Spleen (tissue), 11 donors: ENCODE results near the gene ROMO1. TPM values are rescaled to one million over a fixed set of nuclear protein-coding genes. Genes with fewer than 3 reads are reported as not detected.

Experiments used
- DNase-seq: peaks from one replicate; pipeline ENCODE4 v3.0.0-alpha.2; 2020
- H3K27ac ChIP-seq, 8 donors: fragments of 200-600 bp; sonication (generic) in 7 of 8; 1 replicate in 4 of 8; 2 replicates in 4 of 8; pipeline versions ENCODE4 v1.5.0 to v1.8.0; 2016 to 2021; ENCODE audit warnings: inconsistent platforms in 4 of 8, mild to moderate bottlenecking in 4 of 8, moderate library complexity in 1 of 8
- H3K27me3 ChIP-seq, 7 donors: fragments of 200-600 bp; sonication (generic) in 6 of 7; replicated peaks in 1 of 7; 1 replicate in 4 of 7; 2 replicates in 3 of 7; pipeline versions ENCODE4 v1.5.0 to v1.8.0; 2016 to 2021; ENCODE audit warnings: inconsistent platforms in 3 of 7, mild to moderate bottlenecking in 1 of 7
- H3K36me3 ChIP-seq, 6 donors: fragments of 200-600 bp; sonication (generic) in 5 of 6; 1 replicate in 4 of 6; 2 replicates in 2 of 6; pipeline versions ENCODE4 v1.5.0 to v1.8.0; 2016 to 2021; ENCODE audit warnings: inconsistent platforms in 2 of 6
- H3K4me1 ChIP-seq, 6 donors: fragments of 200-600 bp; sonication (generic) in 5 of 6; 1 replicate in 3 of 6; 2 replicates in 3 of 6; pipeline versions ENCODE4 v1.5.0 to v1.8.0; 2016 to 2021; ENCODE audit warnings: inconsistent platforms in 3 of 6
- H3K4me3 ChIP-seq, 8 donors: fragments of 200-600 bp; sonication (generic) in 7 of 8; 1 replicate in 4 of 8; 2 replicates in 4 of 8; pipeline versions ENCODE4 v1.5.0 to v1.8.0; 2016 to 2021; ENCODE audit warnings: inconsistent platforms in 4 of 8, mild to moderate bottlenecking in 4 of 8, moderate library complexity in 2 of 8
- H3K9me3 ChIP-seq, 8 donors: fragments of 200-600 bp; sonication (generic) in 7 of 8; 1 replicate in 4 of 8; 2 replicates in 4 of 8; pipeline versions ENCODE4 v1.5.0 to v1.8.0; 2016 to 2021; ENCODE audit warnings: inconsistent platforms in 4 of 8
- POLR2A ChIP-seq, 3 donors: fragments of 450-650 bp; IDR thresholded peaks; one replicate each; pipeline ENCODE4 v1.5.1; 2017; ENCODE audit warnings: antibody characterized with exemption in 3 of 3, mild to moderate bottlenecking in 1 of 3
- POLR2AphosphoS5 ChIP-seq, 3 donors: sonication (generic); formaldehyde crosslinking; IDR thresholded peaks; one replicate each; pipeline ENCODE4 v1.5.1; 2017; ENCODE audit warnings: antibody characterized with exemption in 3 of 3
- WGBS, 5 donors: extraction: QIAGEN DNeasy Blood & Tissue Kit in 3 of 5; methylation state at CpG; one replicate each; pipeline versions ENCODE4 v1.1.5 to v1.1.7; 2013 to 2018; 5-methylcytosine and 5-hydroxymethylcytosine counted together
- intact Hi-C: fragments of 100-400 bp; cut with DNase I; formaldehyde crosslinking; loops from one replicate; pipeline ENCODE4 v1.15.0; 2023; ENCODE audit warnings: low total_unique reads
- polyA plus RNA-seq, 3 donors: library from polyadenylated mRNA; stranded (reverse); fragments of 200-250 nt; gene quantifications; one replicate each; pipeline ENCODE4 v1.2.1, GENCODE V29; 2013
- total RNA-seq, 7 donors: library from RNA; depleted of rRNA in 3 of 7; stranded (reverse); fragments of >200 nt in 3 of 7; fragmentation: NEBNext Ultra II Directional in 4 of 7; extraction: Animal tissue kit (Norgen Biotek cat#: 25700) in 4 of 7; gene quantifications; one replicate each; pipeline versions ENCODE4 v1.1.0 to v1.2.1, GENCODE V29; 2016 to 2021
- TF ChIP-seq, protein P1 (sequence below), 11 experiments: fragments of 200-600 bp in 7 of 11; fragments of 450-650 bp in 4 of 11; sonication (generic) in 4 of 11; IDR thresholded peaks in 8 of 11; conservative IDR thresholded peaks in 3 of 11; 1 replicate in 7 of 11; 2 replicates in 4 of 11; pipeline versions ENCODE4 v1.4.0 to v1.8.0; 2016 to 2021; ENCODE audit warnings: antibody characterized with exemption in 11 of 11, inconsistent platforms in 4 of 11, mild to moderate bottlenecking in 1 of 11
- donor health status: healthy with polysubstance abuse.
- donor health status: DM: no; HTN: no; CAD: no; lungs with moderate emphysema.
- donor health status: DM: no; HTN: no; CAD: no.
- donor health status: Bipolar disorder and iron deficiency.
- donor health status: healthy.
- donor health status: DM: no; HTN: no; CAD: no.
- donor health status: DM: yes; HTN: yes; CAD: no.

The ROMO1 gene
- total and polyA plus RNA-seq, 10 donors, result 66.2 to 372 (median 118) TPM

DNA sequence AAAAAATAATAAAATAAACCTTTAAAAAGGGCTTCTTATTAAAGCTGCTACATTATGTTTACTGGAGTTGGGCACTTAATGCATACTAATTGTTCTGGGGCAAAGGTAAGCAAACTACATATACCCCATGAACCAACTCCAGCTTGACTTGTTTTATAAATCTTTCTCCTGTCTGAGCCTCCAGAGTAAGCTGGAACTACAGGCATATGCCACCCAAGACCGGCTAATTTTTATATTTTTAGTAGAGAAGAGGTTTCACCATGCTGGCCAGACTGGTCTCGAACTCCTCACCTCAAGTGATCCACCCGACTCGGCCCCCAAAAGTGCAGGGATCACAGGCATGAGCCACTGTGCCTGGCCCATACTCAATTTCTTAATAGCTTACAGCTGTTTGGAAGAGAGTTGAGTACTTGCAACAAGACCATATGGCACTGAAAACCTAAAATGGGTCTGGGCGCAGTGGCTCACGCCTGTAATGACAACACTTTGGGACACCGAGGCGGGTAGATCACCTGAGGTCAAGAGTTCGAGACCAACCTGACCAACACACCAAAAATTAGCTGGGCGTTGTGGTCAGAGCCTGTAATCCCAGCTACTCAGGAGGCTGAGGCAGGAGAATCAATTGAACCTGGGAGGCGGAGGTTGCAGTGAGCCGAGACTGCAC lies 19.9 kb downstream of the ROMO1 start:
- Histone ChIP-seq H3K27ac (no peak overlapping the region), H3K4me3 (no peak overlapping the region), H3K27me3 (no peaks in the 10 kb centered on the region), H3K36me3 (peaks cover 8 to 100% (median 100%) of the 10 kb centered on the region in 6 donors), H3K4me1 (peaks cover 3 to 99% (median 31%) of the 10 kb centered on the region in 6 donors), H3K9me3 (no peaks in the 10 kb centered on the region)
- WGBS, 5 donors, result 85 to 95% (median 93%) methylated on average over 12 of the region's 12 CpGs
- DNase-seq, result no peak
- TF ChIP-seq POLR2AphosphoS5 (IDR thresholded peaks at IDR 0.05) (peak; percentile 23 to 34 (median 25)), POLR2A (IDR thresholded peaks at IDR 0.05) (no peak)
- TF ChIP-seq, protein P1, sequence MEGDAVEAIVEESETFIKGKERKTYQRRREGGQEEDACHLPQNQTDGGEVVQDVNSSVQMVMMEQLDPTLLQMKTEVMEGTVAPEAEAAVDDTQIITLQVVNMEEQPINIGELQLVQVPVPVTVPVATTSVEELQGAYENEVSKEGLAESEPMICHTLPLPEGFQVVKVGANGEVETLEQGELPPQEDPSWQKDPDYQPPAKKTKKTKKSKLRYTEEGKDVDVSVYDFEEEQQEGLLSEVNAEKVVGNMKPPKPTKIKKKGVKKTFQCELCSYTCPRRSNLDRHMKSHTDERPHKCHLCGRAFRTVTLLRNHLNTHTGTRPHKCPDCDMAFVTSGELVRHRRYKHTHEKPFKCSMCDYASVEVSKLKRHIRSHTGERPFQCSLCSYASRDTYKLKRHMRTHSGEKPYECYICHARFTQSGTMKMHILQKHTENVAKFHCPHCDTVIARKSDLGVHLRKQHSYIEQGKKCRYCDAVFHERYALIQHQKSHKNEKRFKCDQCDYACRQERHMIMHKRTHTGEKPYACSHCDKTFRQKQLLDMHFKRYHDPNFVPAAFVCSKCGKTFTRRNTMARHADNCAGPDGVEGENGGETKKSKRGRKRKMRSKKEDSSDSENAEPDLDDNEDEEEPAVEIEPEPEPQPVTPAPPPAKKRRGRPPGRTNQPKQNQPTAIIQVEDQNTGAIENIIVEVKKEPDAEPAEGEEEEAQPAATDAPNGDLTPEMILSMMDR (IDR thresholded peaks at IDR 0.05 in 8 of 11, conservative IDR thresholded peaks at IDR 0.05 in 3 of 11), result no peak
- intact Hi-C loops, result no loop called here

DNA sequence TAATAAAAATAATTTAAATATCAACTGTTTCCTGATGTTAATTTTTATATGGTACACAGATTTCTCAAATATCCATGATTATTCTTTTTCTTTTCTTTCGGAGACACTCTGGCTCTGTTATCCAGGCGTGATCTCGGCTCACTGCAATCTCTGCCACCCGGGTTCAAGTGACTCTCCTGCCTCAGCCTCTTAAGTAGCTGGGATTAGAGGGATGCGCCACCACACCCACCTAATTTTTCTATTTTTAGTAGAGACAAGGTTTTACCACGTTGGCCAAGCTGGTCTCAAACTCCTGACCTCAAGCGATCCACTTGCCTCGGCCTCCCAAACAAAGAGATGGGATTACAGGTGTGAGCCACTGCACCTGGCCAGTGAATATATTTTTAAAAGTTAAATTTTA lies 20.5 kb downstream of the ROMO1 start:
- H3K4me1 ChIP-seq, result peaks cover 3 to 93% (median 29%) of the 10 kb centered on the region in 6 donors
- 70 to 87% (median 72%) methylated on average over 8 of the region's 8 CpGs for WGBS, 5 donors
- H3K4me3 ChIP-seq, result no peak overlapping the region
- DNase-seq, result no peak
- intact Hi-C loops, result no loop called here
- no peak overlapping the region for H3K27ac ChIP-seq
- no peaks in the 10 kb centered on the region for H3K27me3 ChIP-seq
- no peaks in the 10 kb centered on the region for H3K9me3 ChIP-seq
- no peak for TF ChIP-seq POLR2A (IDR thresholded peaks at IDR 0.05)
- TF ChIP-seq, protein P1 (IDR thresholded peaks at IDR 0.05 in 8 of 11, conservative IDR thresholded peaks at IDR 0.05 in 3 of 11), result no peak
- no peak for TF ChIP-seq POLR2AphosphoS5 (IDR thresholded peaks at IDR 0.05)
- peaks cover 8 to 100% (median 100%) of the 10 kb centered on the region in 6 donors for H3K36me3 ChIP-seq

DNA sequence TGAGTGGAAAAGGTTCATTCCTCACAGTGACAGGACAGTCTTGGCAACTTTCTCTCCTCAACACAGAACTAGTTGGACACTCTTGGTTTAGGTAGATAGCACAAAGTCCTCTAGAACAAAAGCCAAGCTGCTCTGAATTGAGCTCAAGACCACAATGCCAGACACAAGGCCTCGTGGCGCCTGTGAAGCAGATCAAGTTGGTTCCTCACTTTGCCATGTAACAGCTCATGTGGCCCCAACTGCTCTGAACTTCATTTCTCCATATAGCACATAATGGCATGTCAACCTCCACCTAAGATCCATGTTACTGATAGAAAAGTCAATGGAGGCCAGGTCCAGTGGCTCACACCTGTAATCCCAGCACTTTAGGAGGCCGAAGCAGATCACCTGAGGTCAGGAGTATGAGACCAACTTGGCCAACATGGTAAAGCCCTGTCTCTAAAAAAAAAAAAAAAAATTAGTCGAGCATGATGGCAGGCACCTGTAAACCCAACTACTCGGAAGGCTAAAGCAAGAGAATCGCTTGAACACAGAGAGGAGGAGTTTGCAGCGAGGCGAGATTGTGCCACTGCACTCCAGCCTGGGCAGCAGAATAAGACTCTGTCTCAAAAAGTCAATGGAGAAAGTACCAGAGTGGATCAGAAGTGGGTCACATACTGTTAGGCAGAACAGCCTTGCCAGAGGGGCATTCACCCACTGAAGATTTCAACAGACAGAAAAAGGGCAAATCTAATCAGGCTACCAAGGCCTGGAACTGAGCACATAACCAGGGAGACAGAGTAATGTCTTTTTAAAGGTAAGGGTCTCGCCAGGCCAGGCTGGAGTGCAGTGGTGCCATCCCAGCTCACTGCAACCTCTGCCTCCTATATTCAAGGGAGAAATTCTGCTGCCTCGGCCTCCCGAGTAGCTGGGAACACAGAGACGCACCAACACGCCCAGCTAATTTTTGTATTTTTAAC lies 21.2 kb downstream of the ROMO1 start:
- TF ChIP-seq POLR2AphosphoS5 (IDR thresholded peaks at IDR 0.05), result peak in 1 of 3 donors; percentile 33
- TF ChIP-seq, protein P1 (IDR thresholded peaks at IDR 0.05 in 8 of 11, conservative IDR thresholded peaks at IDR 0.05 in 3 of 11), result no peak
- no peak for DNase-seq
- H3K4me3 ChIP-seq, result no peak overlapping the region
- H3K36me3 ChIP-seq, result peaks cover 8 to 100% (median 100%) of the 10 kb centered on the region in 6 donors
- WGBS, 5 donors, result 90 to 98% (median 94%) methylated on average over 13 of the region's 13 CpGs
- H3K9me3 ChIP-seq, result no peaks in the 10 kb centered on the region
- intact Hi-C loops, result no loop called here
- no peaks in the 10 kb centered on the region for H3K27me3 ChIP-seq
- H3K27ac ChIP-seq, result no peak overlapping the region
- peaks cover 3 to 93% (median 26%) of the 10 kb centered on the region in 6 donors for H3K4me1 ChIP-seq

- no peaks in the 10 kb centered on the region for H3K27me3 ChIP-seq
- WGBS, 5 donors, result 92 to 95% (median 93%) methylated on average over 3 of the region's 3 CpGs
- H3K9me3 ChIP-seq, result no peaks in the 10 kb centered on the region
- no peak overlapping the region for H3K27ac ChIP-seq
- no peak overlapping the region for H3K4me3 ChIP-seq
- peaks cover 6 to 100% (median 100%) of the 10 kb centered on the region in 6 donors for H3K36me3 ChIP-seq
- H3K4me1 ChIP-seq, result peaks cover 3 to 91% (median 24%) of the 10 kb centered on the region in 6 donors
- TF ChIP-seq, protein P1 (IDR thresholded peaks at IDR 0.05 in 8 of 11, conservative IDR thresholded peaks at IDR 0.05 in 3 of 11), result no peak
- TF ChIP-seq POLR2A (IDR thresholded peaks at IDR 0.05), result no peak
- no peak for TF ChIP-seq POLR2AphosphoS5 (IDR thresholded peaks at IDR 0.05)
- no peak for DNase-seq
- intact Hi-C loops, result no loop called here
Observed at GRCh38 chr20:35721219-35721618, 22.0 kb downstream of the ROMO1 start.
